B cell (primary cell): Measurements from ENCODE around the gene MPC2. TPM values are rescaled to one million over a fixed set of nuclear protein-coding genes. Genes with fewer than 3 reads are reported as not detected.
A peak's percentile ranks its signal among the peaks of the same experiment; 100 is the strongest.
"Not testable (repeated sequence)": the region's sequence is repeated elsewhere in the genome, so short reads cannot be mapped to it uniquely, and the experiment has no call there.

Source experiments
- ATAC-seq: fragments of 200-7000 bp; cut with Tn5 transposase; one replicate; pipeline ENCODE4 v1.10.0; 2021; ENCODE audit warnings: low read depth, mild to moderate bottlenecking, moderate number of reproducible peaks, moderate library complexity
- CTCF ChIA-PET: fragments of 350-600 bp; sonication (Branson Sonifier 250); formaldehyde crosslinking; loops from one replicate; lab custom pipeline; 2021; ENCODE audit warnings: antibody characterized with exemption, inconsistent platforms; lab: Charles Lee
- POLR2A ChIA-PET: fragments of 350-600 bp; sonication (Branson Sonifier 250); formaldehyde crosslinking; loops from one replicate; lab custom pipeline; 2021; ENCODE audit warnings: antibody characterized with exemption; lab: Charles Lee
- DNase-seq: peaks from one replicate; pipeline ENCODE4 v3.0.0; 2013
- H2AFZ ChIP-seq: 2 replicates; pipeline ENCODE4 v1.6.1; 2012; ENCODE audit warnings: mild to moderate bottlenecking, low read depth, low read length; ENCODE audit not compliant: insufficient read depth, poor library complexity, severe bottlenecking
- H3K27ac ChIP-seq, 2 donors: 1 replicate in 1 of 2; 2 replicates in 1 of 2; pipeline ENCODE4 v1.5.1; 2012 to 2013; ENCODE audit warnings: low read length in 2 of 2, mild to moderate bottlenecking in 2 of 2, moderate library complexity in 1 of 2
- H3K27me3 ChIP-seq, 4 experiments: fragments of 200-600 bp in 1 of 4; sonication (generic) in 1 of 4; replicated peaks in 1 of 4; 1 replicate in 2 of 4; 2 replicates in 2 of 4; pipeline versions ENCODE4 v1.6.1 to v1.7.0; 2013 to 2016; ENCODE audit warnings: low read length in 3 of 4, mild to moderate bottlenecking in 2 of 4, mixed read lengths in 1 of 4, moderate library complexity in 1 of 4; ENCODE audit not compliant: insufficient read depth in 4 of 4, control insufficient read depth in 3 of 4; ENCODE audit errors: control extremely low read depth in 1 of 4
- H3K36me3 ChIP-seq, 2 experiments: replicated peaks in 1 of 2; 1 replicate in 1 of 2; 2 replicates in 1 of 2; pipeline versions ENCODE4 v1.6.1 to v1.7.1; 2013; ENCODE audit warnings: low read length in 1 of 2; ENCODE audit not compliant: insufficient read depth in 2 of 2, control insufficient read depth in 1 of 2; ENCODE audit errors: control extremely low read depth in 1 of 2, extremely low read depth in 1 of 2
- H3K4me1 ChIP-seq, 2 donors: fragments of 200-600 bp in 1 of 2; sonication (generic) in 1 of 2; 1 replicate in 1 of 2; 2 replicates in 1 of 2; pipeline versions ENCODE4 v1.5.1 to v1.6.1; 2013 to 2017; ENCODE audit warnings: low read length in 2 of 2; ENCODE audit not compliant: control insufficient read depth in 2 of 2, insufficient read depth in 2 of 2
- H3K4me2 ChIP-seq: replicated peaks from 2 replicates; pipeline ENCODE3; 2012; ENCODE audit warnings: mild to moderate bottlenecking, low read depth, low read length; ENCODE audit not compliant: poor library complexity, severe bottlenecking
- H3K4me3 ChIP-seq, 5 experiments: fragments of 200-600 bp in 1 of 5; sonication (generic) in 1 of 5; 1 replicate in 3 of 5; 2 replicates in 2 of 5; pipeline versions ENCODE4 v1.5.1 to v1.7.0; 2011 to 2016; ENCODE audit warnings: low read length in 4 of 5, mild to moderate bottlenecking in 4 of 5, low read depth in 2 of 5, control low read depth in 1 of 5, moderate library complexity in 1 of 5; ENCODE audit not compliant: insufficient read depth in 1 of 5; ENCODE audit errors: control extremely low read depth in 1 of 5, extremely low read depth in 1 of 5
- H3K79me2 ChIP-seq: fragments of 200-600 bp; sonication (generic); one replicate; pipeline ENCODE4 v1.6.0; 2016; ENCODE audit warnings: low read length; ENCODE audit not compliant: control insufficient read depth, insufficient read depth
- H3K9ac ChIP-seq: fragments of 200-600 bp; sonication (generic); 2 replicates; pipeline ENCODE4 v1.6.1; 2017; ENCODE audit warnings: mild to moderate bottlenecking, low read length, moderate library complexity
- H3K9me3 ChIP-seq, 3 donors: one replicate each; pipeline versions ENCODE4 v1.6.1 to v1.7.1; 2013; ENCODE audit warnings: low read length in 2 of 3; ENCODE audit not compliant: control insufficient read depth in 2 of 3, insufficient read depth in 1 of 3; ENCODE audit errors: control extremely low read depth in 1 of 3
- H4K20me1 ChIP-seq: 2 replicates; pipeline ENCODE4 v1.6.0; 2012; ENCODE audit warnings: mild to moderate bottlenecking, low read length; ENCODE audit not compliant: insufficient read depth, control insufficient read depth, poor library complexity, severe bottlenecking
- H3K27ac Mint-ChIP-seq: one replicate; pipeline ENCODE4 v1.8.0; 2021; ENCODE audit warnings: mixed read lengths
- H3K27me3 Mint-ChIP-seq: one replicate; pipeline ENCODE4 v1.8.0; 2021; ENCODE audit warnings: mixed read lengths
- H3K4me1 Mint-ChIP-seq: one replicate; pipeline ENCODE4 v1.8.0; 2021; ENCODE audit warnings: mixed read lengths
- H3K4me3 Mint-ChIP-seq: one replicate; pipeline ENCODE4 v1.8.0; 2021; ENCODE audit warnings: mixed read lengths
- H3K9me3 Mint-ChIP-seq: one replicate; pipeline ENCODE4 v1.8.0; 2022; ENCODE audit warnings: mixed read lengths; ENCODE audit not compliant: insufficient read depth
- EZH2 ChIP-seq: IDR thresholded peaks from 2 replicates; pipeline ENCODE4 v1.6.1; 2012; ENCODE audit warnings: borderline replicate concordance, low read depth, mild to moderate bottlenecking, moderate library complexity, low read length; ENCODE audit not compliant: insufficient read depth, poor library complexity, severe bottlenecking
- WGBS: methylation state at CpG from one replicate; pipeline ENCODE4 v1.1.5; 2013; ENCODE audit warnings: missing lambda C conversion rate; ENCODE audit not compliant: insufficient coverage; 5-methylcytosine and 5-hydroxymethylcytosine counted together
- intact Hi-C: fragments of 100-400 bp; cut with micrococcal nuclease; formaldehyde crosslinking; loops from one replicate; pipeline ENCODE4 v1.10.0; 2022
- polyA plus RNA-seq: library from polyadenylated mRNA; depleted of rRNA; stranded (reverse); fragments of >200 nt; gene quantifications from 2 replicates; pipeline ENCODE4 v1.2.3, GENCODE V29; 2012
- total RNA-seq, 2 donors: library from RNA; stranded (reverse); fragments of 120-200 nt in 1 of 2; gene quantifications; 1 replicate in 1 of 2; 2 replicates in 1 of 2; pipeline versions ENCODE4 v1.2.3 to v1.2.4, GENCODE V29; 2013 to 2022
- TF ChIP-seq, protein P1 (sequence below): fragments of 200-600 bp; IDR thresholded peaks from one replicate; pipeline ENCODE4 v1.8.0; 2022; ENCODE audit warnings: antibody characterized with exemption, mild to moderate bottlenecking

MPC2 gene
- total and polyA plus RNA-seq, 2 donors (not counting 1 experiment from before 2014, with no cell fraction given) = 16.4 to 17.5 TPM

DNA sequence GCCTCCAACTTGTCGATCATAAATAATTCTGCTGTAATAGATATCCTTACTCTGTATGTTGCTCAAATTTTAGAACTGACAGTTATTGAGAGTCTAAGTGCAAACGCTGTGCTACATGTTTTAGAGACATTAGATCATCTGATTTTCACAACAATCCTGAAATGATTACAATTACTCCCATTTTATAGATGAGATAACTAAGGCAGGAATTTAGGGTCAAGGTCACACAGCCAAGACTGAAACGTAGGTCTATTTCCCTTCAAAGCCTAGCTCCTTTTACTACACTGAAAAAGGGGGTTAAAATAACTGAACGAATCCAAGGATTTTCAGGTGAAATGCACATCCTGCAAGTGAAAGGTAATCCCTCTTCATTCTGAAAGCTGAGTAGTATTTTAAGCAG is 3.1 kb downstream of the MPC2 start:
- ChIA-PET POLR2A (no interaction called here), CTCF (interaction anchor here (0.8 kb wide), 1 partner anchor 149 kb away, joined by 4 read pairs; no protein-coding TSS in a partner anchor)
- H3K9ac ChIP-seq = no peak overlapping the region
- H3K9me3 ChIP-seq = no peaks in the 10 kb centered on the region
- intact Hi-C loops = loop anchor here (10.0 kb wide), 3 partner anchors 71 to 411 kb away; partner anchors contain the start of gene CREG1
- peak overlapping the region; percentile 84 for H3K4me2 ChIP-seq
- TF ChIP-seq, protein P1, sequence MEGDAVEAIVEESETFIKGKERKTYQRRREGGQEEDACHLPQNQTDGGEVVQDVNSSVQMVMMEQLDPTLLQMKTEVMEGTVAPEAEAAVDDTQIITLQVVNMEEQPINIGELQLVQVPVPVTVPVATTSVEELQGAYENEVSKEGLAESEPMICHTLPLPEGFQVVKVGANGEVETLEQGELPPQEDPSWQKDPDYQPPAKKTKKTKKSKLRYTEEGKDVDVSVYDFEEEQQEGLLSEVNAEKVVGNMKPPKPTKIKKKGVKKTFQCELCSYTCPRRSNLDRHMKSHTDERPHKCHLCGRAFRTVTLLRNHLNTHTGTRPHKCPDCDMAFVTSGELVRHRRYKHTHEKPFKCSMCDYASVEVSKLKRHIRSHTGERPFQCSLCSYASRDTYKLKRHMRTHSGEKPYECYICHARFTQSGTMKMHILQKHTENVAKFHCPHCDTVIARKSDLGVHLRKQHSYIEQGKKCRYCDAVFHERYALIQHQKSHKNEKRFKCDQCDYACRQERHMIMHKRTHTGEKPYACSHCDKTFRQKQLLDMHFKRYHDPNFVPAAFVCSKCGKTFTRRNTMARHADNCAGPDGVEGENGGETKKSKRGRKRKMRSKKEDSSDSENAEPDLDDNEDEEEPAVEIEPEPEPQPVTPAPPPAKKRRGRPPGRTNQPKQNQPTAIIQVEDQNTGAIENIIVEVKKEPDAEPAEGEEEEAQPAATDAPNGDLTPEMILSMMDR = no peak
- no peak for TF ChIP-seq EZH2
- peaks cover 4% of the 10 kb centered on the region for H4K20me1 ChIP-seq
- no peak for DNase-seq
- Mint-ChIP-seq H3K4me3 (no peak overlapping the region), H3K4me1 (peaks cover 39% of the 10 kb centered on the region), H3K9me3 (no peaks in the 10 kb centered on the region), H3K27ac (no peak overlapping the region), H3K27me3 (no peaks in the 10 kb centered on the region)
- H3K4me3 ChIP-seq = no peak overlapping the region
- ATAC-seq = no peak
- H3K36me3 ChIP-seq = no peaks in the 10 kb centered on the region
- peaks cover 75% of the 10 kb centered on the region for H3K79me2 ChIP-seq
- H3K27ac ChIP-seq = no peak overlapping the region
- H2AFZ ChIP-seq = no peak overlapping the region
- H3K4me1 ChIP-seq = peaks cover 10 to 27% of the 10 kb centered on the region in 2 donors
- no peaks in the 10 kb centered on the region for H3K27me3 ChIP-seq
- no CpG with 5 or more reads among the region's 4 CpGs for WGBS

DNA sequence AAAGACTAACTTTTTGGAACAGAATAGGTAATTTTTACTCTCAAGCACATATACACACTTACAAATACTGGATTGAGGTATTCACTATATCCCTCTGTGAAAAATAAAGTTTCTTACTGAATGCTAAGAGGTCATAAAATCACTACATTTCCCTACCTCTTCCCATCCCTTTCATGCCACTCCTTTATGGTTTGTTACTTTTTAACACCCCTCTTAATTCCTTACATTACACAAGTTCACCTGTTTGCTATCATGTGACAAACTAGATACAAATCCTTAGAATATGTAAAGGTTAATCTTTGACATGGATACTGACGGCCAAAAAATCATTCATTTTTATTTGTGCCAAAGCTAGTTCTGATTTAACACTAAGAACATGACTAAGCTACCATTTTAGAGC is 7.1 kb downstream of the MPC2 start:
- no peak overlapping the region for H3K27ac Mint-ChIP-seq
- ChIA-PET CTCF (interaction anchor here (0.7 to 0.9 kb wide), 2 partner anchors 8 to 153 kb away, joined by 3 to 4 read pairs; no protein-coding TSS in a partner anchor), POLR2A (no interaction called here)

DNA sequence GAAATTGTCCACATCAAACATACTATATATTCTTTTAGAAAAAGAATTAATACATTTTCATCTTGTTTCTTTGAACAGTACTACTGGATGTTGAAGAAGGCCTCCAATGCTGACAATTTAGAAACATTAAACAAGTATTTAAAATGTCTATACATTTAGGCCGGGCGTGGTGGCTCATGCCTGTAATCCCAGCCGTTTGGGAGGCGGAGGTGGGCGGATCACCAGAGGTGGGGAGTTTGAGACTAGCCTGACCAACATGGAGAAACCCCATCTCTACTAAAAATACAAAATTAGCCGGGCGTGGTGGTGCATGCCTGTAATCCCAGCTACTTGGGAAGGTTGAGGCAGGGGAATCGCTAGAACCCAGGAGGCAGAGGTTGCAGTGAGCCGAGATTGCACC is 8.0 kb downstream of the MPC2 start:
- H3K27ac ChIP-seq, H3K9me3 ChIP-seq, H2AFZ ChIP-seq, H3K27me3 Mint-ChIP-seq, H4K20me1 ChIP-seq, H3K4me2 ChIP-seq, H3K4me3 Mint-ChIP-seq, H3K36me3 ChIP-seq, DNase-seq, ATAC-seq, POLR2A ChIA-PET, intact Hi-C loops, H3K9ac ChIP-seq, H3K27ac Mint-ChIP-seq, H3K4me1 ChIP-seq, H3K9me3 Mint-ChIP-seq, H3K4me3 ChIP-seq, H3K27me3 ChIP-seq, CTCF ChIA-PET: not testable (repeated sequence)
- H3K79me2 ChIP-seq = peaks cover 73% of the 10 kb centered on the region
- H3K4me1 Mint-ChIP-seq = peaks cover 20% of the 10 kb centered on the region
- no CpG with 5 or more reads among the region's 9 CpGs for WGBS

More for the DNA sequence above, 7.1 kb downstream of the MPC2 start:
- ATAC-seq = no peak
- peaks cover 26% of the 10 kb centered on the region for H3K4me1 Mint-ChIP-seq
- no peaks in the 10 kb centered on the region for H3K9me3 Mint-ChIP-seq
- no peak overlapping the region for H3K9ac ChIP-seq
- H3K9me3 ChIP-seq = no peaks in the 10 kb centered on the region
- no peak for DNase-seq
- peaks cover 8% of the 10 kb centered on the region for H4K20me1 ChIP-seq
- H3K27ac ChIP-seq = no peak overlapping the region
- H3K4me1 ChIP-seq = peaks cover 0 to 14% of the 10 kb centered on the region in 2 donors
- H3K79me2 ChIP-seq = peaks cover 81% of the 10 kb centered on the region
- H3K36me3 ChIP-seq = peaks cover 0 to 1% of the 10 kb centered on the region in 2 experiments
- TF ChIP-seq, protein P1 = no peak
- TF ChIP-seq EZH2 = no peak
- no peaks in the 10 kb centered on the region for H3K27me3 Mint-ChIP-seq
- no peak overlapping the region for H3K4me3 ChIP-seq
- no peak overlapping the region for H3K4me3 Mint-ChIP-seq
- intact Hi-C loops = loop anchor here (10.0 kb wide), 3 partner anchors 75 to 415 kb away; partner anchors contain the start of gene CREG1
- H2AFZ ChIP-seq = no peak overlapping the region
- H3K27me3 ChIP-seq = no peaks in the 10 kb centered on the region
- WGBS = no CpG with 5 or more reads among the region's 1 CpG
- H3K4me2 ChIP-seq = no peak overlapping the region
